Vagina (tissue), 2 donors: ENCODE results near the gene POLR2J3.
"Not testable (repeated sequence)": the region's sequence is repeated elsewhere in the genome, so short reads cannot be mapped to it uniquely, and the experiment has no call there.

Experiments
- POLR2A ChIP-seq, 2 donors: fragments of 450-650 bp; IDR thresholded peaks; one replicate each; pipeline ENCODE4 v1.6.1; 2017; ENCODE audit warnings: antibody characterized with exemption in 2 of 2, mild to moderate bottlenecking in 2 of 2, moderate library complexity in 2 of 2
- POLR2AphosphoS5 ChIP-seq, 2 donors: sonication (generic); formaldehyde crosslinking; IDR thresholded peaks; one replicate each; pipeline ENCODE4 v1.9.0; 2017; ENCODE audit warnings: antibody characterized with exemption in 2 of 2, mild to moderate bottlenecking in 2 of 2, low read depth in 1 of 2; ENCODE audit not compliant: insufficient read depth in 1 of 2
- TF ChIP-seq, protein P1 (sequence below), 3 experiments: fragments of 450-650 bp in 2 of 3; fragments of 200-600 bp in 1 of 3; sonication (generic) in 1 of 3; IDR thresholded peaks; one replicate each; pipeline ENCODE4 v1.5.1; 2017 to 2019; ENCODE audit warnings: antibody characterized with exemption in 3 of 3, mild to moderate bottlenecking in 2 of 3, moderate library complexity in 2 of 3

DNA sequence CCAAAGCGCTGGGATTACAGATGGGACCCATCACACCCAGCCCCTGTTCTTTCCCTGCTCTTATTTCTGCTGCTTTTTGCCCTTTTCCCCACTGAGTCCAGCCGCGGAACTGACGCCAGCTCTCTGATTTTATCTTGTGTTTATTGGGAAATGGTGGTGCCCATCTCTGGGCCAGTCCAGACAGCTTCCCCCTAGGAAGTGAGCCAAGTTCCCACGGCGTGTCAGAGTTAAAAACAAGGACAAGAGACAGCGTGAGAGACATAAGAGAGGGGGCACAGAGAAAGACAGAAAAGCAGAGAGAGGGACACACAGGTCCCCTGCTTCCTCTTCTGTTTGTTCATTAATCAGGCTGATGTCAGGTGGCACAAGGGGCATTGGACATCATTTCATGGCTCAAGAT is 40.8 kb downstream of the POLR2J3 start:
- TF ChIP-seq, protein P1, sequence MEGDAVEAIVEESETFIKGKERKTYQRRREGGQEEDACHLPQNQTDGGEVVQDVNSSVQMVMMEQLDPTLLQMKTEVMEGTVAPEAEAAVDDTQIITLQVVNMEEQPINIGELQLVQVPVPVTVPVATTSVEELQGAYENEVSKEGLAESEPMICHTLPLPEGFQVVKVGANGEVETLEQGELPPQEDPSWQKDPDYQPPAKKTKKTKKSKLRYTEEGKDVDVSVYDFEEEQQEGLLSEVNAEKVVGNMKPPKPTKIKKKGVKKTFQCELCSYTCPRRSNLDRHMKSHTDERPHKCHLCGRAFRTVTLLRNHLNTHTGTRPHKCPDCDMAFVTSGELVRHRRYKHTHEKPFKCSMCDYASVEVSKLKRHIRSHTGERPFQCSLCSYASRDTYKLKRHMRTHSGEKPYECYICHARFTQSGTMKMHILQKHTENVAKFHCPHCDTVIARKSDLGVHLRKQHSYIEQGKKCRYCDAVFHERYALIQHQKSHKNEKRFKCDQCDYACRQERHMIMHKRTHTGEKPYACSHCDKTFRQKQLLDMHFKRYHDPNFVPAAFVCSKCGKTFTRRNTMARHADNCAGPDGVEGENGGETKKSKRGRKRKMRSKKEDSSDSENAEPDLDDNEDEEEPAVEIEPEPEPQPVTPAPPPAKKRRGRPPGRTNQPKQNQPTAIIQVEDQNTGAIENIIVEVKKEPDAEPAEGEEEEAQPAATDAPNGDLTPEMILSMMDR (IDR thresholded peaks at IDR 0.05): not testable (repeated sequence)
- TF ChIP-seq POLR2A (IDR thresholded peaks at IDR 0.05); POLR2AphosphoS5 (IDR thresholded peaks at IDR 0.05; ENCODE audit: insufficient read depth in 1 of 2, low read depth in 1 of 2): not testable (repeated sequence)
